GM12878 (cell line): Measurements from ENCODE around the gene ANK3. TPM values are rescaled to one million over a fixed set of nuclear protein-coding genes. Genes with fewer than 3 reads are reported as not detected.

Experiments
- ATAC-seq: fragments of 200-7000 bp; cut with Tn5 transposase; 3 replicates; pipeline ENCODE4 v1.9.1; 2020; ENCODE audit warnings: mild to moderate bottlenecking, moderate library complexity
- BruUV-seq: library from RNA; stranded (reverse); fragments of 400-500 nt; replicated peaks from 2 replicates; lab custom pipeline; 2021; lab: Mats Ljungman, UMichigan
- CTCF ChIA-PET: fragments of 300-600 bp; sonication (Branson Sonifier 250); formaldehyde crosslinking; extraction: SDS; loops from one replicate; lab custom pipeline; 2021; ENCODE audit warnings: inconsistent platforms; lab: Yijun Ruan, JAX
- POLR2A ChIA-PET: fragments of 350-600 bp; formaldehyde crosslinking; extraction: SDS; loops from one replicate; lab custom pipeline; 2021; ENCODE audit warnings: inconsistent platforms; lab: Charles Lee
- RAD21 ChIA-PET: fragments of 300-600 bp; sonication (Branson Sonifier 250); formaldehyde crosslinking; loops from one replicate; lab custom pipeline; 2023; ENCODE audit warnings: antibody characterized with exemption; ENCODE audit not compliant: unreplicated experiment; lab: Charles Lee
- SMC1A ChIA-PET: fragments of 300-600 bp; sonication (Branson Sonifier 250); formaldehyde crosslinking; loops from one replicate; lab custom pipeline; 2023; ENCODE audit not compliant: unreplicated experiment, uncharacterized antibody; lab: Charles Lee
- DNase-seq: peaks from one replicate; pipeline ENCODE4 v3.0.0-alpha.2; 2011; ENCODE audit warnings: low read depth, low spot score
- FAIRE-seq: peaks from 3 replicates; lab custom pipeline; 2011; peaks lifted over from hg19 to GRCh38; lab: Jason Lieb, UNC
- H2AFZ ChIP-seq: 2 replicates; pipeline ENCODE4 v1.6.0; 2011; ENCODE audit warnings: low read depth, low read length, control low read depth; ENCODE audit not compliant: control insufficient read depth
- H3K27ac ChIP-seq: 2 replicates; pipeline ENCODE4 v1.5.1; 2011; ENCODE audit warnings: control low read depth; ENCODE audit not compliant: control insufficient read depth, insufficient read depth
- H3K27me3 ChIP-seq, 2 experiments: replicated peaks in 1 of 2; 2 replicates each; pipeline versions ENCODE4 v1.6.0 to v1.6.1; 2011; ENCODE audit warnings: low read length in 1 of 2; ENCODE audit not compliant: control insufficient read depth in 2 of 2, insufficient read depth in 2 of 2
- H3K36me3 ChIP-seq, 2 experiments: 2 replicates each; pipeline ENCODE4 v1.5.1; 2011; ENCODE audit warnings: low read length in 1 of 2; ENCODE audit not compliant: control insufficient read depth in 2 of 2, insufficient read depth in 2 of 2
- H3K4me1 ChIP-seq: 2 replicates; pipeline ENCODE4 v1.6.1; 2011; ENCODE audit warnings: mild to moderate bottlenecking, low read length, moderate library complexity, mixed read lengths; ENCODE audit not compliant: control insufficient read depth, insufficient read depth
- H3K4me2 ChIP-seq: 2 replicates; pipeline ENCODE4 v1.6.0; 2011; ENCODE audit warnings: control low read depth; ENCODE audit not compliant: control insufficient read depth, insufficient read depth
- H3K4me3 ChIP-seq: fragments of 200-600 bp; sonication (generic); 2 replicates; pipeline ENCODE4 v1.5.1; 2016
- H3K79me2 ChIP-seq: 2 replicates; pipeline ENCODE4 v1.6.0; 2011; ENCODE audit warnings: low read length; ENCODE audit not compliant: control insufficient read depth, insufficient read depth
- H3K9ac ChIP-seq: 2 replicates; pipeline ENCODE4 v1.8.0; 2011; ENCODE audit warnings: low read length, control low read depth, mixed read lengths; ENCODE audit not compliant: control insufficient read depth, insufficient read depth
- H3K9me3 ChIP-seq: replicated peaks from 3 replicates; pipeline ENCODE4 v1.5.1; 2011; ENCODE audit warnings: mild to moderate bottlenecking, low read length; ENCODE audit not compliant: control insufficient read depth, insufficient read depth
- H4K20me1 ChIP-seq: 2 replicates; pipeline ENCODE4 v1.6.0; 2011; ENCODE audit not compliant: control insufficient read depth, insufficient read depth
- FOXM1 ChIP-seq: IDR thresholded peaks from 2 replicates; pipeline ENCODE4 v1.6.1; 2012; ENCODE audit warnings: low read depth, mild to moderate bottlenecking, inconsistent platforms, low read length, moderate library complexity
- GABPA ChIP-seq: IDR thresholded peaks from 2 replicates; pipeline ENCODE4 v1.6.1; 2014; ENCODE audit warnings: antibody characterized with exemption, low read depth, mild to moderate bottlenecking, inconsistent platforms
- NFIC ChIP-seq: IDR thresholded peaks from 2 replicates; pipeline ENCODE4 v1.6.1; 2012; ENCODE audit warnings: low read depth, mild to moderate bottlenecking, inconsistent platforms, low read length, moderate library complexity
- NFYB ChIP-seq: IDR thresholded peaks from 2 replicates; pipeline ENCODE4 v1.6.1; 2011; ENCODE audit warnings: low read depth, mild to moderate bottlenecking, low read length, improper control_type of control experiment, moderate library complexity; ENCODE audit not compliant: insufficient read depth
- PAX5 ChIP-seq: IDR thresholded peaks from 2 replicates; pipeline ENCODE4 v1.6.1; 2011; ENCODE audit warnings: low read depth, low read length, borderline replicate concordance
- TCF12 ChIP-seq: IDR thresholded peaks from 2 replicates; pipeline ENCODE4 v1.6.1; 2011; ENCODE audit warnings: low read depth, mild to moderate bottlenecking, low read length
- ZSCAN29 ChIP-seq: fragments of 450-650 bp; IDR thresholded peaks from 2 replicates; pipeline ENCODE4 v1.6.1; 2017; ENCODE audit warnings: mild to moderate bottlenecking, moderate library complexity
- WGBS: methylation state at CpG from one replicate; pipeline ENCODE4 v1.1.6; 2016; ENCODE audit warnings: low lambda C conversion rate; ENCODE audit not compliant: insufficient replicate concordance, insufficient coverage; ENCODE audit errors: missing lambda C conversion rate; 5-methylcytosine and 5-hydroxymethylcytosine counted together
- in situ Hi-C: fragments of 300-500 bp; cut with MboI; formaldehyde crosslinking; loops from 9 replicates; pipeline ENCODE4 v1.14.3; 2018; ENCODE audit warnings: mixed read lengths
- intact Hi-C: fragments of 100-400 bp; cut with micrococcal nuclease; formaldehyde crosslinking; loops from one replicate; pipeline ENCODE4 v1.14.2; 2022; ENCODE audit not compliant: unreplicated experiment
- polyA plus RNA-seq, 11 experiments: library from polyadenylated mRNA; depleted of rRNA in 4 of 11; unstranded in 6 of 11; stranded (reverse) in 5 of 11; fragments of >200 nt; fragmentation: Nextera tagmentation in 4 of 11; fragmentation: Illumina TruSeq in 1 of 11; extraction: Ambion mirVana in 4 of 11; extraction: Trizol in 1 of 11; gene quantifications; 1 replicate in 1 of 11; 2 replicates in 10 of 11; pipeline versions ENCODE4 v1.2.1 to v1.2.3, GENCODE V29; 2011 to 2016; ENCODE audit warnings: inconsistent platforms in 2 of 11, missing spikeins in 2 of 11, low read depth in 1 of 11
- total RNA-seq, 4 experiments: library from RNA; depleted of rRNA in 3 of 4; stranded (reverse); fragments of >200 nt in 3 of 4; fragmentation: Illumina TruSeq in 1 of 4; extraction: Trizol in 1 of 4; gene quantifications; 2 replicates each; pipeline versions ENCODE4 v1.2.1 to v1.2.3, GENCODE V29; 2013 to 2021
- TF ChIP-seq, protein P1 (sequence below): IDR thresholded peaks from 2 replicates; pipeline ENCODE4 v1.6.1; 2012; ENCODE audit warnings: low read depth, low read length, improper control_type of control experiment

Gene ANK3
- total and polyA plus RNA-seq, 10 of the 15 experiments (the other 5 are each of a cell fraction or from before 2014, with no cell fraction given): 0.06 to 0.82 (median 0.20) TPM; not detected in 2

DNA sequence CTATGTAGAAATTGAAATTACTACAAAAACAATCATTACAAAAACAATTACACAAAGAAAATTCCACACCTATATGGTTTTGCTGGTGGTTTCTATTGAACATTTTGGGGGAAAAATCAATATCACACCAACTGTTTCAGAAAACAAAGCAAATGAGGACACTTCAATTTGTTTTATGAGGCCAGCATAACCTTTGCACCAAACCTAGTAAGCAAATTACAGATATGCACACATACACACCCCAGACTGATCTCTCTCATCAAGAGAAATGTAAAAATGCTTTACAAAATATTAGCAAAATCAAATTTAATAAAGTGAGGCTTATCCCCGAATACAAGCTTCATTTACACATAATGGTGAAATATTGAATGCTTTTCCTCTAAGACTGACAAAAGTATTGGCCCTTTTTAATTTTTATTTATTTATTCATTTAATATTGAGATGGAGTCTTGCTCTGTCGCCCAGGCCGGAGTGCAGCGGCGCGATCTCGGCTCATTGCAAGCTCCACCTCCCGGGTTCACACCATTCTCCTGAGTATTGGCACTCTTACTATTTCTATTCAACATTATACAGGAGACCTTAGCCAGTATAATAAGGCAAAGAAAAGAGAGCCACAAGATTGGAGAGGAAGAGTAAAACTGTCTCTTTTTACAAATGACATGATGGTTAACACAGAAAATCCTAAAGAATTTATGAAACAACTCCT, 13.6 kb upstream of the ANK3 start:
- RAD21 ChIA-PET: no interaction called here
- CTCF ChIA-PET: no interaction called here
- Histone ChIP-seq H3K4me3 (no peak overlapping the region), H3K9me3 (no peaks in the 10 kb centered on the region), H3K4me2 (no peak overlapping the region), H3K27me3 (no peaks in the 10 kb centered on the region), H3K27ac (no peak overlapping the region), H3K9ac (no peak overlapping the region), H3K79me2 (no peaks in the 10 kb centered on the region), H3K4me1 (no peaks in the 10 kb centered on the region), H3K36me3 (no peaks in the 10 kb centered on the region), H2AFZ (no peak overlapping the region)
- DNase-seq (no peak), ATAC-seq (no peak), FAIRE-seq (no peak)
- in situ Hi-C loops: no loop called here
- intact Hi-C loops: no loop called here
- POLR2A ChIA-PET: no interaction called here
- 72% methylated on average over 8 of the region's 8 CpGs for WGBS
- SMC1A ChIA-PET: interaction anchor here (1.4 kb wide), 1 partner anchor 31 kb away, joined by 5 read pairs; no protein-coding TSS in a partner anchor
- TF ChIP-seq NFYB: no peak
- TF ChIP-seq, protein P1, sequence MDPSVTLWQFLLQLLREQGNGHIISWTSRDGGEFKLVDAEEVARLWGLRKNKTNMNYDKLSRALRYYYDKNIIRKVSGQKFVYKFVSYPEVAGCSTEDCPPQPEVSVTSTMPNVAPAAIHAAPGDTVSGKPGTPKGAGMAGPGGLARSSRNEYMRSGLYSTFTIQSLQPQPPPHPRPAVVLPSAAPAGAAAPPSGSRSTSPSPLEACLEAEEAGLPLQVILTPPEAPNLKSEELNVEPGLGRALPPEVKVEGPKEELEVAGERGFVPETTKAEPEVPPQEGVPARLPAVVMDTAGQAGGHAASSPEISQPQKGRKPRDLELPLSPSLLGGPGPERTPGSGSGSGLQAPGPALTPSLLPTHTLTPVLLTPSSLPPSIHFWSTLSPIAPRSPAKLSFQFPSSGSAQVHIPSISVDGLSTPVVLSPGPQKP: no peak
- TF ChIP-seq, all 136 proteins: peak for 0
- no peaks in the 10 kb centered on the region for H4K20me1 ChIP-seq
- no TSS peak for BruUV-seq

DNA sequence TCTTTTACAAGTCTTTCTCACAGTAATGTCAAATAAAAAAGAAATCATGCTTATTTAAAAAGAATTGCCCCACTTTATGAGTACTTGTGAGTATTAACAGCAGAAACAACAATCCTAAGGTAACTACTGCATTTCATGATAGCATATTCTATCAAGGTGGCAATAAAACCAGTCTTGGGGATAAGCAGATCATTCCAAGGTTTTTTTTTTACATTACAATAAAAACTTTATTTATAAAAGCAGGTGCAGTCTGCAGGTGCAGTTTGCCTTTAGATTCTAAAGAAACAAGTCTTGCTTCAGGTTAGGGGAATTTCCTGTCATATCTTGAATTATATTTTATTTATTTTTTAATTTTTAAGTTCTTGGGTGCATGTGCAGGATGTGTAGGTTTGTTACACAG, 10.7 kb upstream of the ANK3 start:
- RAD21 ChIA-PET: no interaction called here
- POLR2A ChIA-PET: no interaction called here
- ATAC-seq (no peak), FAIRE-seq (no peak), DNase-seq (no peak)
- Histone ChIP-seq H3K36me3 (no peaks in the 10 kb centered on the region), H3K27me3 (no peaks in the 10 kb centered on the region), H3K9ac (no peak overlapping the region), H4K20me1 (no peaks in the 10 kb centered on the region), H3K4me1 (no peaks in the 10 kb centered on the region), H3K4me2 (no peak overlapping the region), H3K27ac (no peak overlapping the region), H2AFZ (no peak overlapping the region), H3K79me2 (no peaks in the 10 kb centered on the region), H3K4me3 (no peak overlapping the region), H3K9me3 (no peaks in the 10 kb centered on the region)
- CTCF ChIA-PET: interaction anchor here (1.4 to 1.5 kb wide), 2 partner anchors 8 to 60 kb away, joined by 3 to 4 read pairs; no protein-coding TSS in a partner anchor
- in situ Hi-C loops (no loop called here), intact Hi-C loops (no loop called here)
- no TSS peak for BruUV-seq
- SMC1A ChIA-PET: interaction anchor here (1.2 kb wide), 1 partner anchor 80 kb away, joined by 4 read pairs; no protein-coding TSS in a partner anchor
- TF ChIP-seq GABPA (no peak), PAX5 (no peak), FOXM1 (no peak), ZSCAN29 (no peak), NFIC (no peak), TCF12 (no peak)
